Non-pigmented ciliary epithelial cell (primary cell): ENCODE results near the gene CD226.
"Not testable (repeated sequence)": the region's sequence is repeated elsewhere in the genome, so short reads cannot be mapped to it uniquely, and the experiment has no call there.

ENCODE experiments used
- DNase-seq: peaks from one replicate; pipeline ENCODE4 v3.0.0-alpha.2; 2010; ENCODE audit warnings: low read depth

The CD226 gene

DNA sequence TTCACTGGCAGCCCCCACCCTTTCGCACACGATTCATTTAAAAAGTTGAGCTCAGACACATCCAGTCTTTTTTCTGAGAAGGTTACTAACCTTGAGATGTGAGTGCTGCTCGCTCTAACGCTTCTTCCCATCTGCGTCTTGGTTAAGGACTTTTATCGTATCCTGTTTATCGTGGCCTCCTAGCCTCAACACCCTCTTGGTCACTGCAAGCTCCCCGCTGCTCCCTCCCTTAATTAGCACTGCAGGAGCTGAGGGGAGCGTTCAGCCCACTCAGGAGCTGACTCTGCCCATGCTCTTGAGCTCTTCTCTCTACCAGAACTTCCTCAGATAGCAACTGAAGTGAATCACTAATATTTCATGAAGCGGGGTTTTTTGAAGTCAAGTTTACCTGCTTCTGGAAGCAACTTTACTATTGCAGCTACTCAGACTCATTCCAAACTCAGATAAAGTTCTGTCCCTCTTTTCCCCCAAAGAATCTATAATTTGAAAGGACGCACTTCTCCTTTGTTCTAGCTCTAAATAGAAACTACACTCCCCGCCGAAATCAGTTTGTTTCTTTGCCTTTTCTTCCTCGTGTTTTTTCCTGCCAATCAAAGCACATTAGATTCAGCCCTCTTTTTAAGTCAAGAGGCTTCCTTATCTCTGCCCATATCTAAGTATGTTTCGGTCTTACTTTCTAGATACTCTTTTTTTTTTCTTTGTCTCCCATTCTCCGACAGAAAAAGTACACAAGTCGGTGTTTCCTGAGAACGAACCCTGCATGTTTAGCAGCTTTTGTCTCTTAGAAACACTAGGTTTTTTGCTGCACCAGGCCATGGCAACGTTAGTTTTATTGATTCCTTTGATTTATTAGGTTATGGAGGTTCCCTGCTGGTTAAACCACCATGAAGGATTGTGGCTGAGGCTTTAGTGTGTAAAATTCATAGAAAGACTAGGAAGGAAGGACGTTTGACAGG lies 9.3 kb upstream of the CD226 start:
- DNase-seq = no peak

DNA sequence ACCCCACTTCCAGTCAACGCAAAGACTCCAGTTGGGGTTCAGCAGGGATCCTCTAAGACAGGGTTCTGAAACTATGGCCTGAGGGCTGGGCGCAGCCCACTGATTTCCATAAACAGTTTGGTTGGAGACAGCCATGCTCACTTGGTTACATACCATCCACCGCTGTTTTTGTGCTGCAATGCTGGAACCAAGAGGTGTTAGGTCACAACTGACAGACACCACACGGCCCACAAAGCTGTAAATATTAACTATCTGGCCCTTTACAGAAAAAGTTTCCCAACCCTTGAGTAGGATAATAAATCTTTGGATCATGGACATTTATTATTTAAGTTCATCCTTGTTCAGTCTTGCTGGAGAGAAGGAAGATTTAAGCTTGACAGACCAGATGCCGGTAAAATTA lies 8.4 kb upstream of the CD226 start:
- DNase-seq = no peak

DNA sequence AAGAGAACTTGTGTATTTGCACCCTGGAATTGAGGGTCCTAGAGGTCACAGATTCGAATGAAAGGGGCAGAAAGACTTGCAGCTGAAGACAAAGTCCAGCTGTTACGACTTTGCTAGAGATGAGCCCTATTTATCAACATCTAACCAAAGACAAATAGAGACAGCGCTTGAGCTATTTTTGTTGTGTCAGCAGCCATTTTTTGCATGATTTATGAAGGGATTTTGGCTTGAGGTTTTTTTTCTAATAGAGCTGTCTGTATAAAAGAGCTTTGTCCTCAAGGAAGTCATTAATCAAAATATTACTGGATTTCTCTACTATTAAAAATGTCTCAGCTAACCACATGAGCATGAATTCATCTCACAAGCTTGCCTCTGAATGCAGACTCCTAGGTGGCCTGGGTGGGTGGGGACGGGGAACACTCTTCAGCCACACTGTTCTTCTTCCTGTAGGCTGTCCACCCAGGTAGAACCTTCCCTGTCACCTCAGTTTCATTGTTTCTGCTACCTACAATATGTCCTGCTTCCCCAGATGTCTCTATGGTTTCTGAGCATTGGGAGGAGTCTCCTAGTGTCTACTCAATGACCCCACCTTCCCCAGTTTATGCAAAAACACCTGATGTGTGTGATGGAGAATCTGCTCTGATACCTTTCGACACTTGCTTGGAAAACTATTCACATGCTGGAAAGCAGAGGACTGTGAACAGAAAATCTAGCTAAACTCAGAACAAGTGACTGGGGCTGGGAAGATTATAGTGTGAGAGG lies 7.2 kb upstream of the CD226 start:
- DNase-seq = no peak

DNA sequence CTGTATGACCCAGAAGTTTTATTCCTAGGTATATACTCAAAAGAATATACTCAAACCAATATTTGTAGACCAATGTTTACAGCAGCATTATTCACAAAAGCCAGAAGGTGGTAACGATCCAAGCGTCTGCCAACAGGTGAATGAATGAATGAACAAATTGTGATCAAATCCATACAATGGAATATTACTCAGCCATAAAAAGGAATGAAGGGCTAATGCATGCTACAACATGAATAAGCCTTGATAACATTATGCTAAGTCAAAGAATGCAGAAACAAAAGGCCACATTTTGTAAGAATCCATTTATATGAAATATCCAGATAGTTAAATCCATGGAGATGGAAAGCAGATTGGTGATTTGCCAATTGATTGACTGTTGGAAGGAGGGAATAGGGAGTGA lies 5.5 kb upstream of the CD226 start:
- DNase-seq = no peak

DNA sequence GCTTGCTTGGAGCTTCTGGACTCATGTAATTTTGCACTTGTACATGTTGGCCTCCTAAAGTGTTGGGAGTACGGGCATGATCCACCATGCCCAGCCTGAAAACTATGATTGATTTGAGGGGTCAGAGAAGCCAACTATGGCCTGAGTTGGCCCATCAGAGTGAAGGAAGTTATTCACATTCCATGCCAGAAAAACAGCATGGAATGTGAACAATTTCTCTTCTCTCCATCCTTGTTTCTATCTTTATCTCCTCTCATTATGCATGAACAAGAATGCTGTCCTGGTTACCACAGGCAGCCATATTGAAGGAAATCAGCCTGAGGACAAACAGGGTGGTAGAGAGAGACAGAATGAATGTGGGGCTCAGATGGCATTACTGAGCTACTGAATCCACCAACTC lies 3.5 kb upstream of the CD226 start:
- no peak for DNase-seq

DNA sequence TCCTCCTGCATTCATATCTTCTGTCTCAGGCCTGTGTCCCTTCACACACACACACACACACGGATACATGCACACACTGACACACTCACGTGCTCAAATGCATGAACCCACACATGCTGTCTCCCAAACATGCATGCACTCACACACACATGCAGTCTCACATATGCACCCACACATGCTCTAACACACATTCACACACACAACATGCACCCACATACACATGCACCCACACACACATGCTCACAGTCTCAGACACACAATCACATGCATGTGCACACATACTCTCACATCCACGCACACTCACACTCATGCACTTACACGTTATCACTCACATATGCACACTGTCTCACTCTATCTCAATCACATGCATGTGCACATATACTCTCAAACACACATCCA lies 1.9 kb upstream of the CD226 start:
- DNase-seq = no peak

DNA sequence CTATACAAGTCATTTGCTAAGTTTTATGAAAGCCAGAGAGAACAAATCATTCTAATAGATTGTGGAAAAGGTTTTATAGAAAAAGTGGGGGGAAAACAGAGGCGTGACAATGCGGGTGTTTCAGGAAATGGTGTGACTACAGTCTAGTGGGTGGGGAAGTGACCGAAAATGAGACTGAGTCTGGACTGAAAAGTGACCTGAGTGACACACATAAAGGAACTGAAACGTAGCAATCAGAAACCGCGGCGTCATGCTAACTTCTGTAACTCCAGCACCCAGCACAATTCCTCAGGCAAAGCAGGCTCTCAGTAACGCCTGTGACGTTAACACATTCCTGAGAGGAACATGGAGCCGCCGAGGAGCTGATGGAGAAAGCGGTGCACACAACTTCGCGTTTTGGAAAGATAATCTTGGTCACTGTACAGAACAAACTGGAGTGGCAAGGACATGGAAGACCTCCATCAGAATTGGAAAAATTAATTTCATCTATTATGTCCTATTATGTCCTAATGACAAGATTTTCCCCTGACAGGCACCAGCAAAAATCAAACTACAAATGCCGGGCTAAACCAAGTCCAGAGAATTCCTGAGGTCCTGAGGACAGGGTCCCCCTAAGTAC lies 1.4 kb upstream of the CD226 start:
- no peak for DNase-seq

DNA sequence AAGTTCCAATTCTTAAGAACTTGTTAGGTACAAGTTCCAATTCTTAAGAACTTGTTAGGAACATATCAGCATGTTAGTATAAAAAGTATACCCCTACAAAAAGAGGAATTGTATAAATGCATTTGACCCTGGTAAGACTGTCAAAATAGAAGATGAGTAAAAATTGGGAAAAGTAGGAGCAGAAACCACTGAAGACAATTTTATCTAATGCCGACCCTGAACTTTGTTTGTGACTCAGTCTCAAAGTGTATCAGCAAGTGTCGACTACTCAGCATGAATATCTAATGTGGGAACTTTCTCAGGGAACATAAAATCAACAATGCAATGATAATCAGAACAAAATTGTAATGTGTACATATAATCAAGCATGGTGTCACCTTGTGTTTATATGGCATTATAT lies 583 bp upstream of the CD226 start:
- DNase-seq = no peak

DNA sequence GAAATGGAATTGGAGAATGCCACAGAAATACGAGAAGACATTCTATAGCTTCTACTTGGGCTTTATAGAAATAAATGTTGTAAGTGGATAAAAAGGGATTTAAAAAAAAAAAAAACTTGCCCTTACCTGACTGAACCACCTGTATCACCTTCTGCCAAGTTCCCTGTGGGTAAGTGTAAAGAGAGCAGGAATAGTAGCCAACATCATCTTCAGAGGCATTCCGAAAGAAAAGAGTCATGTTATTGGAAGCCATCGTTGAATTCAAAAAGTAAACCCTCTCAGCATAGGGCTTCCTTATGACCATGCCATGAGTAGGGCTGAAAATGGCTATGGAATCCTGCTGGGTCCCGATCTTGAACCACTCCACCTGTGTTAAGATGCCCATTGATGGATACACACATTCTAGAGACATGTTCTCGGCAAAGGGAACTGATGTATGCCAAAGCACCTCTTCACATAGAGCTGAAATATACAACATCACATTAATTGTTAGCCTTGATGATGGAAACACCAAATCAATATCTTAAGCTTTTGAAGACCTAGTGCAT lies 991 bp downstream of the CD226 start:
- no peak for DNase-seq

DNA sequence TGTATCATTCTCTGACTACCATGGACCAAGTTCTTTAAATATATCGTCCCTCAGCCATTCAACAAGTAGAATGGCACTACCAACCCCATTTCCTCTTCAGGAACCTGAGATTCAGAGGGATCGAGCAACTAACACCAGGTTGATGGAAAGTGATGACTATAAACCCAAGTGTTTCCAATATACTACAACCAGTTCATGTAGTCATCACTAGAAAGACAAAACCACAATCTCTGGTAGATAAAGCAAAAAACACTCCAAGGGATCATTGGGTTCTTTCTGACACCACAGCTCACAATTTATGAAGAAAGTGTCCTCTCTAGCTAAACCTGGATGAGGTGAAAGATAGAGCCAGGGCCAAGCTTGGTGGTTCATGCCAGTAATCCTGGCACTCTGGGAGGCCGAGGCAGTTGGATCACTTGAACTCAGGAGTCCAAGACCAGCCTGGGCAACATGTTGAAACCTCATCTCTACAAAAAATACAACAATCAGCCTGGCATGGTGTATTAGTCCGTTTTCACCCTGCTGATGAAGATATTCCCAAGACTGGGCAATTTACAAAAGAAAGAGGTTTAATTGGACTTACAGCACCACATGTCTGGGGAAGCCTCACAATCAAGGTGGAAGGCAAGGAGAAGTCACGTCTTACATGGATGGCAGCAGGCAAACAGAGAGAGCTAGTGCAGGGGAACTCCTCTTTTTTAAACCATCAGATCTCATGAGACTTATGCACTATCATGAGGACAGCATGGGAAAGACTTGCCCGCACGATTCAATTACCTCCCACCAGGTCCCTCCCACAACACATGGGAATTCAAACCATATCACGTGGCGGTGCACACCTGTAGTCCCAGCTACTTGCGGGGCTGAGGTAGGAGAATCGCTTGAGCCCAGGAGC lies 2.2 kb downstream of the CD226 start:
- no peak for DNase-seq

DNA sequence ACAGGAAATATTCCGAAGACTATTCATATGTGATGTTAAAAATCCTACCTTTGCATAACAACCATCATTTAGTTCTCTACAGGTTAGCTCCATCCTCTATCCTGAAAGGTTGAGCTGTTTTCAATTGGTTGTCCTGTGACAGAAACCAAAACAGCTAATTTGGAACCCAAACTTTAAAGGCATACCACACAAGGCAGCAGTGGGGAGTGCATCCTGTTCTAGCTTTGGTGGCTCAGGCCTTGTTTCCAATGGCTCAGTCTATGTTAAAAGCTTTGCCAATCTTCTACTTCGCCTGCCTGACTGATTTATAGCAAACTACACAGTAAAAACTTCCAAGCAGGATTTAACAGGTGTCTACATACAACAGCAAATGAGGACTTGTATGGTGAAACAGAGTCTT lies 3.2 kb downstream of the CD226 start:
- DNase-seq = no peak

DNA sequence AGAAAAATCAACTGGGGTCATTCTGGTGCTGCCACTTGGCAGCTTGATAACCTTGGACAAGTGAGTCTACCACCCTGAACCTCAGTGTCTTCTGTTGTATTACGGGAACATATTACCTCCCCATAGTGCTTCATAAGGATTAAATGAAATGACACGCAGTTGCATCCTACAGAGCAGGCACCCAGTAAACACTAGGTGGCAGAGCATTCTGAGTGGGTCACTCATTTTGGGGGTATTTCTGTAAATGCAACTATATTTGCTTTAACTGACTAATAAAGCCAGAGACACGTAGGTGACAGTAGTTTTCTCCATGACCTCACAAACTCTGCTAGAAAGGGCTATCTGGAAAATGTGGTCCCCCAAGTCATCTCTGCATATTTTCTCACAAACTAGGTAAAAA lies 4.7 kb downstream of the CD226 start:
- DNase-seq = no peak

DNA sequence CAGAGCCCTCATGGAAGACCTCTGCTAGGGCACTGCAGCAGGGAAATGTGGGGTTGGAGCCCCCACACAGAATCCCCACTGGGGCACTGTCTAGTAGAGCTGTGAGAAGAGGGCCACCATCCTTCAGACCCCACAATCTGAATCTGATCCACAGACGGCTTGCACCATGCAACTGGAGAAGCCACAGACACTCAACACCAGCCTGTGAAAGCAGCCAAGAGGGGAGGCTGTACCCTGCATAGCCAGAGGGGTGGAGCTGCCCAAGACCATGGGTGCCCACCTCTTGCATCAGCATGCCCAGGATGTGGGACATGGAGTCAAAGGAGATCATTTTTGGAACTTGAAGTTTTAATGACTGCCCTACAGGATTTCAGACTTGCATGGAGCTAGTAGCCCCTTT lies 6.5 kb downstream of the CD226 start:
- no peak for DNase-seq

DNA sequence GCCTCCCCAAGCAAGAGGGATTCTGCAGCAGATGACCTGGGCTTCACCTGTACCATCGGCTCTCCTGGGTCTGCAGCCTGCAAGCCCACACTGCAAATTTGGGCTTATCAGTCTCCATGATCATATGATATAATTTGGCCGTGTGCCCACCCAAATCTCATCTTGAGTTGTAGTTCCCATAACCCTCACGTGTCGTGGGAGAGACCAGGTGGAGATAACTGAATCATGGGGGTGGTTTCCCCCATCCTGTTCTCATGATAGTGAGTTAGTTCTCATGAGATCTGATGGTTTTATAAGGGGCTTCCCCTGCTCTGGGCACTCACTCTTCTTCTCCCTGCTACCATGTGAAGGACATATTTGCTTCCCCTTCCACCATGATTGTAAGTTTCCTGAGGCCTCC lies 7.9 kb downstream of the CD226 start:
- not testable (repeated sequence) for DNase-seq

DNA sequence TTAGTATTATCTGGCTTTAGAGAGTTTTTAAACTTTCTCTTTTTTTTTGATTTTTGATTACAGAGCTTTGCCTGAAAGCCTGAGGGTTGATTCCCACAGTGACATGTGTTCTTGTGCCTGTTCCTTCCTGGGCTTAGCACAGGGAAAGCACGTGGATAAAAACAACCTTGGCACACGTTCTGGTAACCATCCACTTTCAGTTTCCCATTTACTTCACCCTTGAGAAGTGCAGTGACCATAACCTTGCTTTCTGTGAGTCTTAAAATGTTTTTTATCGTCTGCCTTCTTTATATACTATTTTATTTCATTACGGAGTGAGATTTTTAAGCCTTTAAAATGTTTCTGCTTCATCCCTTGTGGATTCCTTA lies 11.5 kb downstream of the CD226 start:
- DNase-seq = no peak

DNA sequence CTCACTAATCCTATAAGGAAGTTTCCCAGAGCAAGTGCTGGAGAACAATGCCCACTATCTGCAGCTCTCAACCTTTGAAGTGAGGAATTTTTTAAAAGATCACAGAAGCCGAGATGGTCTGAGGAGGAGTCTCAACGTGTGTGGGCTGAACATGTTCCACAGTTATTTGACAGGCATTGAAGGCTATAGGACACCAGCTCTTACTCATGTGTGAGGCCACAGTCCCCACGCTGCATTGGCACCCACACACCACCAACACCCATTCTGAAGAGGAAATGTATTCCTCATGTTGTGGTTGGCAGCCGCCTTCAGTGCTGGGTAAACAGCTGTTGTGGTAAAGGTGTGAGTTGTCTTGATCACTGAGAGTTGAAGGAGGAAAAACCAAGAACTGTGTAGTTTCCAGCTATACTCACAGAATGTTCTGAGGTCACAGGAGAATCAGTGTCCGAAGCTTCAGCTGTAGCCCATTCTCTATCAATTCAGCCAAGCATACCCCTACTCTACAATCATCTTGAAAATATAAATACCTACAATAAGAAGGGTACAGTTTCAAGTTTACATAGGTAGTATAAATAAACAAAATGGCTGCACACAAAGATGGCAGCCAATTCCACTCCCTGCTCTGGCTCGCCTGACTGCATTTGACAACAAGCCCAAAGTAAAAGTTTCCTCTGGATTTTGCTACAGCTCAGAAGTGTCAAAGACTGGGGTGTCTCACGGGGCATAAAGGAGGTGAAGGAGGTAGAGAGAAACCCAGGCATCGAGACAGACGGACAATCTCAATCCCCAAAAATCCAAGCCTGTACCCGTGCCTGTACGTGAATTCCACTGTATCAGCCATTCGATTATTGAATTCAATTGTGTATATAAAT lies 12.1 kb downstream of the CD226 start:
- no peak for DNase-seq

DNA sequence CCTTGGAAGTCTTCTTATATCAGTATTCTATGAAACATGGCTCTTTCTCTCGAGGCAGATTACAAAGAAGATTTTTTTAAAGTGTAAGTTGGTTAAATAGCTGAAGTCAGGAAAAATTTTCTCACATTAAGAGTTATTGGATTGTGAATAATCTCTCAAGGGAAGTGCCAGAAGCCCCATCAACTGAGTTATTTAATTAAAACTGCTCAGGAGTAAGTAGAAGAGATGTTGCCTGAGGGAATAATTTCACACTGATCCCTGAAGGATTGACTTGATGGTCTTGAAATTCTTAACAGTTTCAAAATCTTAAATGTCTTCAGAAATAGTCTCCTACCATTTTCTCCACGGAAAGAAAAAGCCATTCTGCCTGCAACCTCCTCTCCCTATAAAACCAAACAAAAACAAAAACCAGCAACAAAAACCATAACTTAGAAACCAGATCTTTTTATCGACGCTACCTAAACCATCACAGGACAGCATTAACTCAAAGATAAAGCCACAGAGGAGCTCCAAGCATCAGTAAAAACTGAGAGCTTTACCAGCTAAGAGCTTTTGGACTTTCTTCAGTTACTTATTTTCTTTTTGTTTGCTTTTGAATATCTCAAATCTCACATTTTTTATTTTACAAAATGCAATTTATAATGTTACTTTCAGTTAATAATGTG lies 12.9 kb downstream of the CD226 start:
- no peak for DNase-seq

DNA sequence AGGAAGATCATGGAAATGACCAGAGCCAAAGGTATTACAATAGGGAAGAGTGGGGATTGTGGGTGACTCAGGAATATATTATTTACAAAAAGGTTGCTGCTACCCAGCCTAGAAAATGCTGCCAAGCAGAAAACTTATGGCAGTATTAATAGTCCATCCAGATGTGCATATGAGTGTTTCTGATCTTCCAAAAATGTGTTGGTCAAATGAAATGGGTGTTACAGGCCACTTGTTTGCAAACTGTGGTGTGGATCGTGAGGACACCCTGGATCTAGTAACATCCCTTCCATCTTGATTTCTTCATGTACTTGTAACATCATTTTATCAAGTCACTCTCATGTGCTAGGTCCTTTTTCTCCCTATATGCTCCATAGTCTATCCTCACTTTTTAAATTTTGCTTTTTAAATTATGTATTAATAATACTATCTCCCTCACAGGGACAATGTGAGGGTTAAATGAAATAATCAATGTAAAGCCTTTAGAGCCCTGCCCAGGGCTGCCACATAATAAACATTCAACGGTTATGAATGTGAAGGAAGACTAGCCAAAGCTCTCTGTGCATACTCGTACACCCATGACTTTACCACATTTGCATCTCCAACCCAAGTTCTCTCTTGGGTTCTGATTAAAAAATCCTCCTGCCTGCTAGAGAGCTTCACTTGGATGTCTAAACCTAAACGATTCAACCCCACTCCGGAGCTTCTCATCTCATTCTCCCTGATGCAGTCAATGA lies 18.5 kb downstream of the CD226 start:
- no peak for DNase-seq

DNA sequence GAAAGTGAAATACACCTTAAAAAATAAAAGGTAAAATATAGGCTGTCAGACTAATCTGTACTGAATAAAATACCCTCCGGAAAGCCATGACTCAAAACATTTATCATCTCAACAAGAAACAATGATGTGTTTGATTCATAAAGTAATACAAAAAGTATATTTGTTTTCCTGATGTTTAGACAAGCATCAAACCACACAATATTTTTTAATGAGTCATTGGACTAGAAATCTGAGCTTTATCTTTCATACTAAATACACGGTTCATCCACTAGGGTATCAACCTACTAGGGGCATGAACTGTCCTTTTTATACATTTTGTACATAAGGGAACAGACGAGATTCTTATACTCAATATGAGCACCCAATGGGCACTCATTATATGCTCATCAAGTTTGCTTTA lies 31.3 kb downstream of the CD226 start:
- no peak for DNase-seq
